Measurements from ENCODE around the gene STX11.

The STX11 gene

DNA sequence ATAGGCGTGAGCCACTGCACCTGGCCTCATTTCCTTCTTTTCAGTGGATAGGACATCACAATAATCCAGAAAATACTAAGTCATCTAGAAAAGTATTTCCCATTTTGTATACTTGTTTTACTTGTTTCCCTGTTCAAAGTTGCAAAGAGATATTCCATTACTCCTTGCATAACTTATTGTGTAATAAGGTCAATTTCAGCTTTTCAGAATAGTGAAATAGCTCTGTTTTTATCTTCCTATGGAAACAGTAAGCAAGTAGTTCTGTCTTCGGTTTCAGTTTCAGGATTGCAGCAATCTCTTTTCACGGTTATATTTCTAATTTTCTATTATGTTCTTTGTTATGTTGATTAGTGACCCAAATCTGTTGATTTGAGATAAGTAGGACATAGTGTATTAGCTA is 6.0 kb downstream of the STX11 start:
- no peak for DNase-seq
- Mint-ChIP-seq H3K36me3 (ENCODE audit: low read depth) (no peaks in the 10 kb centered on the region), H3K27me3 (ENCODE audit: low read depth, poor library complexity) (peaks cover 33% of the 10 kb centered on the region), H3K4me3 (no peak overlapping the region), H3K9me3 (no peaks in the 10 kb centered on the region), H3K27ac (no peak overlapping the region), H3K4me1 (peaks cover 5% of the 10 kb centered on the region)
- TF ChIP-seq CTCF (IDR thresholded peaks at IDR 0.05), result no peak

- no peak overlapping the region for H3K27ac Mint-ChIP-seq
- DNase-seq, result no peak
Measured at GRCh38 chr6:144156991-144157390, 6.7 kb downstream of the STX11 start.

DNA sequence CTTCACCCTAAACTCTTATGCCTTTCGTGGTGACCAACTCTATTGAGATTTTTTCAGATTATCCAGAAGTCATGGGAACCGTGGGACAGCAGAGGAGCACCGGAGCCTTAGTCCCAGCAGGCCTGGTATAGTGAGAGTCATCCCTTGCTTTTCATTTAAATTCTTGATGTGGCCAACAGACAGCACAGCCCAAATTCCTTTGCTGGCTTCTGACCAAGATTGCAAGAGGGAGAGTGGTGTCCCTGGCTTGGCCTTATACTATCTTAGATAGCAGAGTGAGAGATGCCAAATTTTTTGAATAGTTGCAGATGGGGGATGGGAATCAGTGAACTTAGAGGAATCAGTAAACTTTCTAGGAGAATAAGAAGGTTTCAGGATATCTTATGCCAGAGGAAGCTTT is 7.8 kb downstream of the STX11 start:
- H3K27me3 Mint-ChIP-seq (ENCODE audit: low read depth, poor library complexity), result peaks cover 16% of the 10 kb centered on the region
- no peak for DNase-seq
- no peak overlapping the region for H3K27ac Mint-ChIP-seq
- no peak for TF ChIP-seq CTCF (IDR thresholded peaks at IDR 0.05)
- H3K36me3 Mint-ChIP-seq (ENCODE audit: low read depth), result no peaks in the 10 kb centered on the region
- no peaks in the 10 kb centered on the region for H3K9me3 Mint-ChIP-seq
- peaks cover 4% of the 10 kb centered on the region for H3K4me1 Mint-ChIP-seq
- H3K4me3 Mint-ChIP-seq, result no peak overlapping the region

More at GRCh38 chr6:144156991-144157390, 6.7 kb downstream of the STX11 start:
- H3K9me3 Mint-ChIP-seq, result no peaks in the 10 kb centered on the region
- no peak for TF ChIP-seq CTCF (IDR thresholded peaks at IDR 0.05)
- H3K4me1 Mint-ChIP-seq, result peaks cover 4% of the 10 kb centered on the region
- H3K27me3 Mint-ChIP-seq (ENCODE audit: low read depth, poor library complexity), result peaks cover 27% of the 10 kb centered on the region
- H3K36me3 Mint-ChIP-seq (ENCODE audit: low read depth), result no peaks in the 10 kb centered on the region
- no peak overlapping the region for H3K4me3 Mint-ChIP-seq

DNA sequence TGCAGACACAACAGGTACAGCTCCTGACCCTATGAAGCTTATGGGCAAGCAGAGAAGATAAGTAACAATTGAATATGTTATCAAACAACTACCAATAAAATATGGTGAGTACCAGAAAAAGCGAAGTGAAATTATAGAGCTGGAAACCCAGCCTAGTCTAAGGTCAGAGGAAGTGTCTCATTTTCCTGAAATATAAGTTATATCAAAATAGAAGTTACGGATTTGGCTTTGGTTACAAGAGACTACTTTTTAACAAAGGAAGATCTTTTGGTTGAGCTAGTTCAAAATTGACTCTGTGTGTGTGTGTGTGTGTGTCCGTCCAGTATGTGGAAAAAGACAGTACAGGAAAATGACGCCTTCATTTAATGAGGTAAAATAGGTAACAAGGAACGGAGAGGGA is 8.9 kb downstream of the STX11 start:
- peaks cover 11% of the 10 kb centered on the region for H3K27me3 Mint-ChIP-seq (ENCODE audit: low read depth, poor library complexity)
- no peak for DNase-seq
- H3K4me1 Mint-ChIP-seq, result peaks cover 4% of the 10 kb centered on the region
- no peak overlapping the region for H3K4me3 Mint-ChIP-seq
- H3K9me3 Mint-ChIP-seq, result no peaks in the 10 kb centered on the region
- H3K36me3 Mint-ChIP-seq (ENCODE audit: low read depth), result no peaks in the 10 kb centered on the region
- TF ChIP-seq CTCF (IDR thresholded peaks at IDR 0.05), result no peak
- H3K27ac Mint-ChIP-seq, result no peak overlapping the region

GRCh38 chr6:144159742-144160141 is 9.4 kb downstream of the STX11 start:
- no peak for TF ChIP-seq CTCF (IDR thresholded peaks at IDR 0.05)
- Mint-ChIP-seq H3K27me3 (ENCODE audit: low read depth, poor library complexity) (peaks cover 9% of the 10 kb centered on the region), H3K36me3 (ENCODE audit: low read depth) (no peaks in the 10 kb centered on the region), H3K9me3 (no peaks in the 10 kb centered on the region), H3K27ac (no peak overlapping the region), H3K4me3 (no peak overlapping the region), H3K4me1 (peaks cover 4% of the 10 kb centered on the region)
- no peak for DNase-seq

GRCh38 chr6:144160431-144161005 is 10.2 kb downstream of the STX11 start:
- Mint-ChIP-seq H3K27ac (no peak overlapping the region), H3K4me3 (no peak overlapping the region)

More at GRCh38 chr6:144160431-144161005, 10.2 kb downstream of the STX11 start:
- H3K36me3 Mint-ChIP-seq (ENCODE audit: low read depth), result no peaks in the 10 kb centered on the region
- DNase-seq, result no peak
- no peaks in the 10 kb centered on the region for H3K9me3 Mint-ChIP-seq
- H3K27me3 Mint-ChIP-seq (ENCODE audit: low read depth, poor library complexity), result peaks cover 6% of the 10 kb centered on the region
- no peak for TF ChIP-seq CTCF (IDR thresholded peaks at IDR 0.05)
- peaks cover 4% of the 10 kb centered on the region for H3K4me1 Mint-ChIP-seq

Measured in nephron progenitor cell (in vitro differentiated cells).